T-helper 17 cell (primary cell): ENCODE measurements around the gene NUP93. TPM values are rescaled to one million over a fixed set of nuclear protein-coding genes. Genes with fewer than 3 reads are reported as not detected.
A peak's percentile ranks its signal among the peaks of the same experiment; 100 is the strongest.

Experiments used
- ATAC-seq: fragments of 150-1000 bp; cut with Tn5 transposase; 2 replicates; pipeline ENCODE4 v1.10.0; 2021; ENCODE audit warnings: mild to moderate bottlenecking, moderate library complexity
- DNase-seq, 3 donors: peaks; one replicate each; pipeline versions ENCODE4 v3.0.0 to v3.0.0-alpha.2; 2020 to 2021
- H3K9me3 ChIP-seq: one replicate; pipeline ENCODE4 v1.7.0; 2013; ENCODE audit warnings: low read length, mild to moderate bottlenecking; ENCODE audit not compliant: control insufficient read depth, poor library complexity, severe bottlenecking
- H3K27ac Mint-ChIP-seq: one replicate; pipeline ENCODE4 v1.8.0; 2022; ENCODE audit warnings: mild to moderate bottlenecking, moderate library complexity, mixed read lengths
- H3K27me3 Mint-ChIP-seq: one replicate; pipeline ENCODE4 v1.8.0; 2022; ENCODE audit warnings: mixed read lengths
- H3K36me3 Mint-ChIP-seq: one replicate; pipeline ENCODE4 v1.8.0; 2022; ENCODE audit warnings: low read depth, mixed read lengths
- H3K4me1 Mint-ChIP-seq: one replicate; pipeline ENCODE4 v1.8.0; 2022; ENCODE audit warnings: mild to moderate bottlenecking, mixed read lengths
- H3K4me3 Mint-ChIP-seq: one replicate; pipeline ENCODE4 v1.8.0; 2022; ENCODE audit warnings: mild to moderate bottlenecking, moderate library complexity, mixed read lengths
- total RNA-seq, 4 donors: library from RNA in 2 of 4; stranded (reverse) in 2 of 4; gene quantifications; one replicate each; pipeline ENCODE4 v1.2.3 and lab custom pipeline; 2022 to 2026

The NUP93 gene
- total RNA-seq, 2 donors from 2014 or later = 59.0 to 59.1 TPM

- ATAC-seq = no peak
- H3K27ac Mint-ChIP-seq = no peak overlapping the region
- peaks cover 7% of the 10 kb centered on the region for H3K36me3 Mint-ChIP-seq
- H3K4me1 Mint-ChIP-seq = peaks cover 17% of the 10 kb centered on the region
- no peaks in the 10 kb centered on the region for H3K9me3 ChIP-seq
- no peak for DNase-seq
- no peak overlapping the region for H3K4me3 Mint-ChIP-seq
- no peaks in the 10 kb centered on the region for H3K27me3 Mint-ChIP-seq
These were observed 118.4 kb downstream of the NUP93 start for GRCh38 chr16:56848029-56848936.

DNA sequence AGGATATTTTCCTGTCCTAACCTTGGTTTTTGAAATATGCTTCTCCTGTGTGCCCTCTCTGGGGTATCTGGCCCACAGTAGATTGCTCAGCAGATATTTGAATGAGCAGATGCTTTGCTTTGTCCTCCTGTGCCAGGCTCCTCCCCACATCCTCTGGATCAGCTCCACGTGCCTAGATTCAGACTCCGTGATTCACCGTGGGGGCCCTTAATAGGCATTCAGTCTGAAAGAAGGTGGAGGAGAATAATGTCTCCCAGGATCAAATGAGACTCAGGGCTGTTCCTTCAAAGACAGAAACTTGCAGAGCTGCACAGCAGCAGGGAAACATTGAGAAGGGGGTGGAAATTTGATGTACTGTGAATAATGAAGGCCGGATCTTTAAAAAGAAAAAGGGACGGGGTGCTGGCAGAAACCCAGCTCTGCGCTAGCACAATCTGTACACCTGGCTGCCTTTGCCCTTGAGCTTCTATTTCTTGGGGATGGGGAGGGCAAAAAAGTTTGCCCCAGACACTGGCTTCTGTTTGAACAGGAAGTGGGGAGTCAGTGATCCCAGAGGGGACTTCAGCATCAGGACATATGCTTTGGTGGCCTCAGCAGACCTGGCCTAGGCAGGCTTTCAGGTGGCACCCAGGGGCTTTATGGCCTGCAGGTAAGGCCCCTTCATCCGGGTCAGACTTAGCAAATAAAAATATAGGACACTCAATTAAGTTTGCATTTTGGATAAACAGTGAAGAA is 119.2 kb downstream of the NUP93 start:
- H3K9me3 ChIP-seq = no peaks in the 10 kb centered on the region
- no peak for ATAC-seq
- Mint-ChIP-seq H3K4me3 (no peak overlapping the region), H3K27me3 (no peaks in the 10 kb centered on the region), H3K36me3 (peaks cover 1% of the 10 kb centered on the region), H3K4me1 (peaks cover 17% of the 10 kb centered on the region), H3K27ac (no peak overlapping the region)
- no peak for DNase-seq

- Mint-ChIP-seq H3K36me3 (no peaks in the 10 kb centered on the region), H3K27ac (no peak overlapping the region), H3K4me3 (no peak overlapping the region), H3K4me1 (peaks cover 16% of the 10 kb centered on the region), H3K27me3 (no peaks in the 10 kb centered on the region)
- H3K9me3 ChIP-seq = no peaks in the 10 kb centered on the region
- ATAC-seq (no peak), DNase-seq (no peak)
These were observed 120.1 kb downstream of the NUP93 start for GRCh38 chr16:56849690-56850680.

DNA sequence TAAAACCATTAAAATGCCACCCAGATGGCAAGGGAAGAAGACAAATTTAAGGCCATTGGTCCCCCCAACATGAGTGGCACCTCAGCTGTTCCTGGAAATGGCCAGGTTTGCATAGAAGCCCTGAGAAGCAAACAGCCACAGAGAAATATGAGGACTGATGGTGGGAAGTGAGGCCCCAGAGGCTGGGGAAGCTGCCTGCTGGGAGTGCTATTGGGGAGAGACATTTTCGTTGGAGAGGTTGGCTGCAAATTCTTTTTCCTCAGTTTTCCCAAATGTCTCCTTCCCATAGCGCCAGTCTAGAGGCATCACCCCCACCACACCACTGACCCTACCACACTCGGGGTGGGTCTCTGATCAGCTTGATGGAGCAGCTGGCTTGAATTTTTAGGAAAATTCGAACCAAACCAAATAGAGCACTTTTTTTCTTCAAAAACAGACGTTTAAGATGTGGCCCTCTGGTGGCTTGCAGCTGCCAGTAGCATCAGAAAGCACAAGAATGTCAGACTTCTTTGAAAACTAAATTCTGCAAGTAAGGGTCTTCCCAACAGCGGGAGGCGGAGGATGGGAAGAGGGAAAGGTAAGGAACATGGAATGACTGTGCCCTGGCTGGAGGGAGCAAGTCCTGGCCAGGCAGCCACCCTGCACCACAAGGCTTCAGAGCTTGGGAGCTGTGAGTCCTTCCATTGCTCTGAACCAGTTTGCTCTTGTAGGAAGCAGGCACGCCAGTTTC is 121.9 kb downstream of the NUP93 start:
- DNase-seq = no peak
- Mint-ChIP-seq H3K4me3 (no peak overlapping the region), H3K4me1 (peaks cover 9% of the 10 kb centered on the region), H3K27me3 (no peaks in the 10 kb centered on the region), H3K27ac (no peak overlapping the region), H3K36me3 (no peaks in the 10 kb centered on the region)
- ATAC-seq = no peak
- H3K9me3 ChIP-seq = no peaks in the 10 kb centered on the region

GRCh38 chr16:56852401-56852730 is 122.4 kb downstream of the NUP93 start:
- H3K4me3 Mint-ChIP-seq = no peak overlapping the region
- no peak for DNase-seq
- H3K9me3 ChIP-seq = no peaks in the 10 kb centered on the region
- no peak overlapping the region for H3K27ac Mint-ChIP-seq
- H3K4me1 Mint-ChIP-seq = peaks cover 4% of the 10 kb centered on the region
- no peak for ATAC-seq
- H3K27me3 Mint-ChIP-seq = no peaks in the 10 kb centered on the region
- H3K36me3 Mint-ChIP-seq = no peaks in the 10 kb centered on the region

GRCh38 chr16:56852968-56853367 is 123.0 kb downstream of the NUP93 start:
- H3K9me3 ChIP-seq = no peaks in the 10 kb centered on the region
- H3K4me3 Mint-ChIP-seq = no peak overlapping the region
- H3K27me3 Mint-ChIP-seq = no peaks in the 10 kb centered on the region
- H3K36me3 Mint-ChIP-seq = no peaks in the 10 kb centered on the region
- ATAC-seq (no peak), DNase-seq (no peak)
- H3K4me1 Mint-ChIP-seq = no peaks in the 10 kb centered on the region
- no peak overlapping the region for H3K27ac Mint-ChIP-seq

GRCh38 chr16:56855201-56855600 is 125.3 kb downstream of the NUP93 start:
- no peak for ATAC-seq
- no peaks in the 10 kb centered on the region for H3K36me3 Mint-ChIP-seq
- no peak overlapping the region for H3K27ac Mint-ChIP-seq
- peaks cover 11% of the 10 kb centered on the region for H3K4me1 Mint-ChIP-seq
- H3K9me3 ChIP-seq = no peaks in the 10 kb centered on the region
- no peak for DNase-seq
- H3K4me3 Mint-ChIP-seq = no peak overlapping the region
- no peaks in the 10 kb centered on the region for H3K27me3 Mint-ChIP-seq

DNA sequence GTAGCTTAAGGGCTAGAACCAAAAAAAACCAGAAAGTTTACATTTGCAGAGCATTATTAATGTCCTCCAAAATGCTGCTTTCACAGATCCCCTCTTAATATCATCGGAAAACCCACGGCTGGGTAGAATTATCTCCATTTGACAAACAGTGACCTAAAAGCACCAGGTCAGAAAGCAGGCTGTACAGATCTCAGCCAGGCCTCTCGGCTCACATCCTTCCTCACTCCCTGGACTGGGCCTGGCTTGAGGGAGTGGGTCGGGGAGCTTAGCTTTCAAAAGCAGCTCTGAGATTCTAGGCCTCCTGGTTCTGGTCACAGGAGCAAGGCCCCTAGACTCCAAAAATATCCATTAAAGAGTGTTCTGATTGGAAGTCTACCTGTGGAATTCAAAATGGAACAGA is 126.0 kb downstream of the NUP93 start:
- H3K4me1 Mint-ChIP-seq = peaks cover 17% of the 10 kb centered on the region
- no peaks in the 10 kb centered on the region for H3K9me3 ChIP-seq
- DNase-seq (no peak), ATAC-seq (no peak)
- no peaks in the 10 kb centered on the region for H3K36me3 Mint-ChIP-seq
- H3K27me3 Mint-ChIP-seq = no peaks in the 10 kb centered on the region
- H3K4me3 Mint-ChIP-seq = no peak overlapping the region
- peak overlapping the region; percentile 51 for H3K27ac Mint-ChIP-seq

- H3K27ac Mint-ChIP-seq = peak overlapping the region; percentile 51
These were observed 127.0 kb downstream of the NUP93 start for GRCh38 chr16:56856876-56857447.

GRCh38 chr16:56858374-56858773 is 128.4 kb downstream of the NUP93 start:
- H3K4me1 Mint-ChIP-seq = peaks cover 37% of the 10 kb centered on the region
- peak overlapping the region; percentile 97 for H3K27ac Mint-ChIP-seq
- DNase-seq (no peak), ATAC-seq (no peak)
- H3K36me3 Mint-ChIP-seq = no peaks in the 10 kb centered on the region
- no peaks in the 10 kb centered on the region for H3K27me3 Mint-ChIP-seq
- H3K4me3 Mint-ChIP-seq = no peak overlapping the region
- no peaks in the 10 kb centered on the region for H3K9me3 ChIP-seq

More at GRCh38 chr16:56856876-56857447, 127.0 kb downstream of the NUP93 start:
- ATAC-seq (no peak), DNase-seq (no peak)
- Mint-ChIP-seq H3K4me3 (no peak overlapping the region), H3K36me3 (no peaks in the 10 kb centered on the region), H3K4me1 (peaks cover 23% of the 10 kb centered on the region), H3K27me3 (no peaks in the 10 kb centered on the region)
- H3K9me3 ChIP-seq = no peaks in the 10 kb centered on the region

DNA sequence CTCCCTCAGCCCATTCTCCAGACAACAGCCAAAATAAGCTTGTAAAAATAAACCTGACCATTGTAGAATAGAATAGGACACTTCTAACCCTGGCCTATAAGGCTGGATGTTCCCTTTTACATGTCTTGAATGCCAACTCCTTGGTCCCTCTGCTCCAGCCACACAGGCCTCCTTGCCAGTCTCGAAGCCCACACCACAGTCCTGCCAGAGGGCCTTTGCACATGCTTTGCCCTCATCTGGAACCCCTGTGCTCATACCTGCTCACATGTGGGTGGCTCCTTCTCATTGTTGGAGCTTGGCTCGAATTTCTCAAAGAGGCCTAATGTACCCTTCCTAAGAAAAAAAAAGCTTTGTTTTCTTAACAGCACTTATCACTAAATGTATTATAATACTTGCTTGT is 129.7 kb downstream of the NUP93 start:
- H3K9me3 ChIP-seq = no peaks in the 10 kb centered on the region
- Mint-ChIP-seq H3K4me3 (peak overlapping the region; percentile 90), H3K36me3 (no peaks in the 10 kb centered on the region), H3K27me3 (no peaks in the 10 kb centered on the region), H3K4me1 (peaks cover 40% of the 10 kb centered on the region), H3K27ac (peak overlapping the region; percentile 97)
- DNase-seq (no peak), ATAC-seq (no peak)
